Activated effector memory CD4-positive, alpha-beta T cell treated with Interleukin-2 at 50 U/mL for 16 hours (primary cell): ENCODE measurements around the gene SCN3B.
"Not testable (repeated sequence)": the region's sequence is repeated elsewhere in the genome, so short reads cannot be mapped to it uniquely, and the experiment has no call there.

Experiments used
- DNase-seq: peaks from one replicate; pipeline ENCODE4 v3.0.0-alpha.2; 2020

The SCN3B gene, protein sequence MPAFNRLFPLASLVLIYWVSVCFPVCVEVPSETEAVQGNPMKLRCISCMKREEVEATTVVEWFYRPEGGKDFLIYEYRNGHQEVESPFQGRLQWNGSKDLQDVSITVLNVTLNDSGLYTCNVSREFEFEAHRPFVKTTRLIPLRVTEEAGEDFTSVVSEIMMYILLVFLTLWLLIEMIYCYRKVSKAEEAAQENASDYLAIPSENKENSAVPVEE

DNA sequence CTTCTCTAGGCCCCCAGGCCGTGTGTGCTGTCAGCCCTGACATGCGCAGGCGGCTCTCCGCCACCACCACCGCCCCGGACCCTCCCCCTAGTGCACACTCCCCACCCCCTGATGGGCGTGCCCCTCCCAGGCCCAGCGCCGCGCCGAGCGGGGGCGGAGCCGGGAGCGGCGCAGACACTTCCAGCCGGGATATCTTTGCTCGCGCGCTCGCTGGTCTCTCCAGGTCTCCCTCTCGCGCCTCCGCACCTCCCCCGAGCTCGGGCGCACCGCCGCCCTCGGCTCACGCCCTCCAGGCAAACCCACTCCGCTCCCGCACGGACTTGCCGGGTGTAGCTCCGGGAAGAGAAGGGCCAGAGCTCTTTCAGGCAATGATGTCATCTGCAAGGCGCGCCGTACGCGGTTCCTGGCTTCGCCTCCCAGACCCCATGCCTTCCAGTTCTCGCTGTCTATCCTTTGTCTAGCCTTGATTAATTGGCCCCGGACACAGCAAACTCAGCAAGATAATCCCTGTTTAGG is at the start of gene SCN3B:
TSS of gene SCN3B (minus strand) at position 59 of the 516 bp plus-strand sequence. CDS start 823 bp downstream, outside the sequence.
- DNase-seq = no peak

DNA sequence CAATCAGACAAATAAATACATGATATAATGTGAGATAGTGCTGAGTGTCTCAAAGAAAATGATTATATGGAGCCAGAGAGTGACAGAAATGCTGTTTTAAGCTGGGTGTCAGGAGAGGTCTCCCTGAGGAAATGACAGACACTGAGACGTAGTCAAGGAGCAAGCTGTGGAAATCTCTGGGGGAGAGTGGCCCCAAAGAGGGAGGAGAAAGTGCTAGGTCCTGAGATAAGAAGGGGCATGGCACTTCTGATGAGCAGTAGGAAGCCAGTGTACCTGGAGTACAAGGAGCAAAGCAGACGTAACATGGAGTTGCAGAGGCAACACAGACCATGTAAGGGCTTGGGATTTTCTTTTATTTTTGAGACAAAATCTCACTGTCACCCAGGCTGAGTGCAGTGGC is 48.3 kb upstream of the SCN3B start:
- DNase-seq = no peak

DNA sequence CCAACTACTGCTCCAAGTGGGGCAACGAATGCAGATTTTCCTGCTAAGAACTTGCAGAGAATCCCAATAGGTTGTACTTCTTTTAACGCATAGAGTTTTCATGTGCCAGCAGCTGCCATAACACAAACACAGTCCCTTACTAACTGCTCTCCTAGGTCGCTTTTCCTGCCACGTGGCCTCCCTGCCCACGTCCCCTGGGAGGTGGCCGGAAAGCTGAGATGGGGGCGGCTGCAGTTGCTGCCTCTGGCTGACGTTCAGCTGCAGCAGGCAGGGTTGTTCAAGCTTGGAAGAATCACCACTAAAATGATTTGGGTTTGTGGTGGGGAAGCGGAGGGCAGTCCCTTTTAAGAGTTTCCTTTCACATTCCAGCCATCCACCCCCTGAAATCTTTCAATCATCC is 47.7 kb upstream of the SCN3B start:
- no peak for DNase-seq

DNA sequence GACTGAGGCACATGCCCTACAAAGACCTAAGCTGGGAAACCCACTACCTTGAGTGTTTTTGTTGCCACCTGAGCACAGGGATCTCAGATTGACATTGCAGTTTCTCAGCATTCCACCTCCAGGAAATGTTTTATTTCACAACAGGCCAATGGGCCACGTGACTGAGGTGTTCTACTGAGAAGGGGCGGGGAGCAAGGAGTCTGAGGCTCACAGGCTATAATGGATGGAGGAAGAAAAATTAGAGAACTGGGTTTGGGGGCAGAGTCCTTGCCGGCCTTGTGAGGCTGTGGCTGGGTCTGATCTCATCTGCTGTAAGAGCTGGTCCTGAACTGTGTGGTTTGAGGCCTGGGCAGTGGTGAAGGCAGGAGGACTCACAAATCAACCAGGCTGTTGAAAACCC is 46.3 kb upstream of the SCN3B start:
- DNase-seq = no peak

DNA sequence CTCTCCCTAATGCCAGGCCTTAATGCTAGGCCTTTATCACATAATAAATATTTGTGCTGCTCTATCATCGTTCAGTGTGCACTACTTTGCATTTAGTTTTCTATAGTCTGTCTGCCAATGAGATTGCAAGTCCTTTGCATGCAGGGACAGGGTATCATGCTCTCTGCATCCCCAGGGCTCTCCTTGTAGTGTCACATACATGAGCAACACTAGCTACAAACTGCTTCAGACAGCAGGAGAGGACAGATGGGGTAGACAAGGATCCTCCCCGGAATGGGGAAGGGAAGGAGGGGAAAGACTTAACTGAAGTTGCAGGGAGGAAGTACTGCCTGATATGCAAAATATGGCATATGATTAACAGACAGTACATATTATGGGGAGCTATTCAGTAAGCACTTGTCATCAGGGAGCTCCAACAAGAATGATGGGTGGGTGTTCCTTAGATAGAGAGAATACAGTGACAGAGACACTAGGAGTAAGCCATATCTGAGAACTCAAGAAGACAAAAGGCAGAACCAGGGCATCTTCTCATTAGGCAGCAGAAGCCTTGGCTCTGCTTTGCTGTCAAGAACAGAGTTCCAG is 44.2 kb upstream of the SCN3B start:
- no peak for DNase-seq

DNA sequence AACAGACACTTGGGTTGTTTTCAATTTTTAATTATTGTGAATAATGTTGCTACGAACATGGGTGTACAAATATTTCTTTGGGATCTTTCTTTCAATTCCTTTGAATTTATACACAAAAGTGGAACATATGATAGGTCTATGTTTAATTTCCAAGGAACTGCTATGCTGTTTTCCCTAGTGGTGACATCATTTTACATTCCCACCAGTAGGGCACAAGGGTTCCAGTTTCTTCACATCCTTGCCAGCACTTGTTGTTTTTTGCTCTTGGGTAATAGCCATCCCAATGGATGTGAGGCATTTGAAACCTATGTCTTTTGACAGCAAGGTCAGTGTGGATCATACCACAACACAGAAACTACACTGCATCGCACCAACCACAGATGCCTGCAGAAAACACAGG is 41.8 kb upstream of the SCN3B start:
- DNase-seq = no peak

DNA sequence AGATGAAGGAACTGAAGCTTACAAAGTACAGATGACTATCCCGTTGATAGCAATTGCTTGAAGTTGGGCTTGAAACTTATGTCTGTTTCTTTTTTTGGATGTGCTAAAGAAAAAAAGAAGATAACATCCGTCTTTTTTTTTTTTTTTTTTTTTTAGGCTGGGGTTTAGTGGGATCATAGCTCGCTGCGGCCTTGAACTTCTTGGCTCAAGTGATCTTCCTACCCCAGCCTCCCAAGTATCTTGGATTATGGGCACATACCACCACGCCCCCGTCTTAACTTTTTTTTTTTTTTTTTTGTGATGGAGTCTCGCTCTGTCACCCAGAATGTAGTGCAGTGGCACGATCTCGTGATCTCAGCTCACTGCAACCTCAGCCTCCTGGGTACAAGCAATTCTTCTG is 40.8 kb upstream of the SCN3B start:
- no peak for DNase-seq

DNA sequence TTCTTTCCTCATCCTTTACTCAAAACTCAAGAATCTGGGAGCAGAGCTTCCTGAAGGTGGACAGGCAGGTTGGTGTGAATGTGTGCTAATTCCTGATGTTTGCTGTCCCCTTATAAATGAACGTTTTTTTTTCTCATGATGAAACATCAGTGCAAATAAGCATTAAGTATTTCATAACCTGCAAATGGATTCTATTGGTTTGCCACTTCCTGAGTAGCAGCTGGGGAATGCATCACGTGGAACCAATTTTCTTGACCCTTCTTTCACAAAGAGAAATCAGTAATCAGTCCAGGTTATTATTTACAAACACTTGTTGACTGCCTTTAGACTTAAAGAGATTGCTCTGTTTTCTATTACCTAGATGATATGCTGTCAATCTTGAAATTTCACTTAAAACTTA is 40.1 kb upstream of the SCN3B start:
- DNase-seq = no peak

DNA sequence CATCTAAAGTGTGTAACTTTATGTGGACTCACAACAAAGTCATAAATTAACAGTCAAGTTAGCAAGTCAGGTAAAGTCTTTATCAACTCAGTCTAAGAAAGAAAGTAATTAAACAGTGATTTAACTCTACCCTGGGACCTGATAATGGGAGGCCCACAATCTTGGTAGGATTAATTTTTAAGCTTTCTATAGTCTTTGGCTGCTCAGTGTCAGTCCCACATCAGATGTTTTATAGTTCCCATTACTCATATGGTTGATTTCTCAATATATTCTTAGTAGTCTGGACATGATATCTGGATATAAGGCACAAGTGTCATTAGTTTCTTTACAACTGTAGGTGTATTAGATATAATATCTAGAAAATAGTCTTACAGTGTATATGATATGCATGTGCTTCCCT is 38.5 kb upstream of the SCN3B start:
- no peak for DNase-seq

DNA sequence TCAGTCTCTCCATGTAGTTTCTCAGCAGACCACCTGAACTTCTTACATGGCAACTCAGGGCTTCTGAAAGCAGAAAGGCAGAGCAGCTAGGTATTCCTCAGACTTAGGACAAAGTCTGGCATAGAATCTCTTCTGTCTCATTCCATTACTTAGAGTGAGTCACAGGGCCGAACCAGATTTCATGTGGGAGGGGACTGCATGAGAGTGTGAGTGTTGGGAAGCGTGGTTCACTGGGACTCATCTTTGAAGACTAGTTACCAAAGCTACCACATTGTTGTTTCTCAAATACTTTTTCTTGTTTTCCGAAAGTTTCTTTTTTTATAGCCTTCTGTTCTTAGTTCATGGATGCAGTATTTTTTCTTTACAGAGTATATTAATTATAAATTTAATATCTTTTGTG is 36.1 kb upstream of the SCN3B start:
- no peak for DNase-seq

DNA sequence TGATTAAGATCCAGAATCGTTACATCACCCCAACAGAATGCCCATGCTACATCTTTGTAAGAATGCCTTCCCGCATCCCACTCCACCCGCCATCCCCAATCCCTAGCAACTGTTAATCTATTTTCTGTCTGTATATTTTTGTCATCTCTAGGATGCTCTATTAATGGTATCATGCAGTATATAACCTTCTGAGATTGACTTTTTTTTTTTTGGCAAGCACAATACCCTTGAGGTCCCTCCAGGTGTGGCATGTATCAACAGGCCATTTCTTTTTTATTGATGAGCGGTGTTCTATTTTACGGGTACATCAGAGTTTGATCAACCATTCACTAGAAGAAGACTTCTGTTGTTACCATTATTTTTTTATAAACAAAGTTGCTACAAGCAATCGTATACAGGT is 30.2 kb upstream of the SCN3B start:
- DNase-seq = no peak

DNA sequence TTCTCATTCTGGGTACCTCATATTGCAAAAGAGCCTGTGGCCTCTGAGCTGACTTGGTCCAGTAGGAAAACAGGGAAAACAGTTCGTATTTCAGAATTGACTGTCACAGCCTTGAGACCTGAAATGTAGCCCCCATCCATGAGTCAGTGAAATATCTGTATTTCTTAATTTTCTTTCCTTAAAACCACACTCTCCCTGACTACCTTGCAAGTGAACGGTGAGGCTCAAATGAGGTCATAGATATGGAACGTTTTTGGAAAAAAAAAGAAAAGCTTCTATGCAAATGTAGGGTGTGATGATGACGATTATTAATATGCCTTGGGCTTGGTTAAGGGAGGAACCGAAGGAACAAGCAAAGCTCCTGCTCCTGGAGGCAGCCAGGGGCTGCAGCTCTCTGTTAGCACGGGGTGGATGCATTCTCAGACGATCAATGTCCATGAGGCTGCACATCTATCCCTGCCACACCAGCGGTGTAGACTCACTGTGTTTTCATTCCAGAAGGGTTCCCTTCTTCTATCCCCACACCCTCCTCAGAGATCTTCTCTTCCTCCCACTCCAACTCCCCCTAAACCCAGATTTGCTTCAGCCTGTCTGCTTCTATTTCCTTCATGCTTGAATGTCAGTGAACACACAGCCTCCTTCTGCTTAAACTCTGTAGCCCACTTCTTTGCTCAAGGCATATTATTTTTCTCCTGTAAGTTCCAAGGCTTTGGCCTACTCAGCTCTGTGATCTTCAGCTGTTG is 29.2 kb upstream of the SCN3B start:
- DNase-seq = no peak

DNA sequence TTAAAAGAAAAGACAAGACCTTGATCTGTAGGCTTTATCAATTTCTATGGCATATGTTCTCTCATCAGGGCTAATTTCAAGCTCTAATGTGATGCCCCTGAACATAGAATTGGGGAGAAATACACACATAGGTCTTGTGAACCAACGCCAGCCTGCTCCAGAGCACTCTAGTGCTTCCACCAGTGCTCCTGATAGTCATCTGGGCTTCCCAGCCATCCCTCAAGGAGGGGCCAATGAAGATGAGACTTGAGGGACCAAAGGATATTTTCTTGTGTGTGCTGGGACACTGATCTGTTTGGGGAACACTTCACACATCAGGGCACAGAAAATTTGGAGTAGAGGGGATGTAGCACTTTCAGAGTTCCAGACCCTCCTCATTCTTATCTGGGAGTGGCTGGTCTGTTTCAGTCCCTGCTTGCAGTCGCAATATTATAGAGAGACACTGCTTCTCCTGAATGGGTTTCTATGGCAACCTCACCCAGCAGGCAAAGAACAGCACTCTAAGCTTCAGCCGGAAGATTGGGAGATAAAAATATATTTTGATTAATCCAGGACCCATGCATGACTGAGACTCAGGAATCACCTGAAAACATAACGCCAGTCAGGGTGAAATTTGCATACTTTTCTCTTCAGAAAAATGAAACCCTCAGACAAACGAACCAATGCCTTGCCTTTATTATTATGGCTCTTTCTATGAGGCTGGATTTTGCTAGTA is 28.4 kb upstream of the SCN3B start:
- no peak for DNase-seq

DNA sequence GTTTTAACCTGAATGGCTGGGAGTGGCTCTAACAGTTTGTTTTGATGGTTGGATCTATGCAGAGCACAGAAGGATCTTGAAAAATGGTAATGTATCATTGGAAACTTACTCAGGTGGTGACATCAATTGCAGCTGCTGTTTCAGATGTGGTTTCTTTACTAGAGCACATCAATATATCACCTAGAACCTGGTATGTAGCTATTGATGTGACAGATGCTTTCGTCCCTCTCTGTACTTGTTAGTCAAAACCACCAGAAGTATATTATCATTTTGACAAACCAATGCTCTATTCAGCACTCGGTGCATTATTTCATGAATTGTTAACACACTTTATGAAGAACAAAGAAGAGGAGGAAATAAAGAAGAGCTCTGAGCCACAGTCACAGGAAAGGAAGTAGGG is 26.6 kb upstream of the SCN3B start:
- DNase-seq = no peak

DNA sequence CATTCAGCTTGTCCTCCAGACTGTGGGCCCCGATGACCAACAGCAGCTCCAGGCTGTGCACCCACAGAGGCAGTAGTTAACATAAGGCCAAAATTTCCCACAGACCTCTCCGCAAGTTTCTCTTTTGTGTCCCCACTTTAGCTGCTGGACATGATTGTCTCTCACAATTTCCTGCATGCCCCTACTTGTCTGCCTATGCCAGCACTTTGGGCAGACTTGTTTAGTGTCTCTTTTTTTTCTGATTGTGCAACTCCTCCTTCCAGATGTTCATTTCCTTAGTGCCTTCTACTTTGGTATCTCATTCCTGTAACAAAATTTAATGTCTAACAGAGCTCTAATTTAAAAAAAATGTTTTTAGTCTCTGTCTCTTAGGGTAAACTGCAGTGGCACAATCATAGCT is 23.8 kb upstream of the SCN3B start:
- DNase-seq = no peak

DNA sequence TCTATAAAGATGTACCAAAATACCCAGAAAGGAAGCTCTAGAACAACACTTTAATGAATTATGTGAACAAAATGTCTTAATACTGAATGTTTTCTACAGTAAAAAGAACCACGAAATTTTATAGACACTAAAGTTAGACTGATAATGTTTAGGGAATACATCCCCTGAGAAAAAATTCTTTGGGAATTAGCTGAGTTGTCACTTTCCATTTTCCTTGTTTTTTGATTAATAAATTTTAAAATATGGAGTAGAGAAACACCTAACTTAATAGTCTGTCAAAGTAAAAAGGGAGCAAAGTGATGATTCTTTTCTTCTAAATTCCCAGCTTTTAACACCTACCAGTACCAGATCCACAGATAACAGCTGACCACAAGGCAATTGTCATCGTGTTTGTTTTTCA is 23.1 kb upstream of the SCN3B start:
- no peak for DNase-seq

DNA sequence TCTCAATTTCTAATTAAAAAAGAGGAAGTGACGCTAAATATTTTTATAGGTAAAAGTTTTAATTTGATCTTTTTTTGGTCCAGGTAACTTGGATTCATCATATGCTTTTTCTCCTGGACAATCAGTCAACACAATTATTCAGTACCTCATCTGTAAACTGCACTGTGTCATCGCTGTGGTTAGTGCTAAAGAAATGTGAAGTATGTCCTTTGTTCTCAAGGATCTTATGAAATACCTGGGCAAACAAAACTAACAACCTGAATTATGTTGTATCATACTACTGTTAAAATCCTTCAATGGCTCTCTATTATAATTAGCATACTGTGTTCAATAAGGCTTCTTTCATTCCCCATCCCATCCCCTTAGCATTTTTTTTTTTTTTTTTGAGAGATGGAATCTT is 19.9 kb upstream of the SCN3B start:
- DNase-seq = no peak

DNA sequence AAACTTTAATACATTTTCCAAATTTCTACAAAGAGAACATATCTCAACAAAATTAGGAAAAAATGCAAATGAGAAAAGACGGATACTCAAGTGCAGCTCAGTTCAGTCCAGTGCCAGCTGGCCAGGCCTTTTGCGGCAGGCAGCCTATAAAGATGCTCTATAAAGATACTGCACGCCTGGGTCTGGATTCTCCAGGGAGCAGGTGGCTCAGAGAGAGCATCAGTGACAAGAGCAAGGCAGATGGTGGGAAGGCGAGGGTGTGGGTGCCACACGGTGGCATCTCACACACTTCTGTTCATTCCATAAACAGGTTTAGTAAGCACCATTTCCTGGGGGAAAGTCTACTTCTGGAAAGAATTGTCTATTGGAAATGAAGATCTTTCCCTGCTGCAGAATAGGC is 18.1 kb upstream of the SCN3B start:
- no peak for DNase-seq

DNA sequence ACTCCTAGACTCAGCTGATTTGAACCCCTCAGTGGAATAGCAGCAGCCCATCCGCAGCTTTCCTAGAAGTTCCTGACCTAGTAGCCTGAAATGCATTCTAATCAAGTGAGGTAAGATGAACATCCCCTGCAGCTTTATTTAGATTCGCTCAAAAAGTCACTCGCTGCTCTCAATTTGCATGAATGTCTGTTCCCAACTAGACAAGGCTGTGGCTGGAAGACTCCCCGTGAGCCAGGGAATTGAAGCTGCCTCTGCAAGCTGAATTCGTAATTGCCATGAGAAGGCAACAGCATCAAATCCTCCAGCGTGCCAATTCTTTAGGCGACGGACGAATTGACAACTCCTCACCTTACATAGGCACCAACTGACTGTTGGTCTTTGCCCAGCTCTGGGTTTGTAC is 17.1 kb upstream of the SCN3B start:
- no peak for DNase-seq

DNA sequence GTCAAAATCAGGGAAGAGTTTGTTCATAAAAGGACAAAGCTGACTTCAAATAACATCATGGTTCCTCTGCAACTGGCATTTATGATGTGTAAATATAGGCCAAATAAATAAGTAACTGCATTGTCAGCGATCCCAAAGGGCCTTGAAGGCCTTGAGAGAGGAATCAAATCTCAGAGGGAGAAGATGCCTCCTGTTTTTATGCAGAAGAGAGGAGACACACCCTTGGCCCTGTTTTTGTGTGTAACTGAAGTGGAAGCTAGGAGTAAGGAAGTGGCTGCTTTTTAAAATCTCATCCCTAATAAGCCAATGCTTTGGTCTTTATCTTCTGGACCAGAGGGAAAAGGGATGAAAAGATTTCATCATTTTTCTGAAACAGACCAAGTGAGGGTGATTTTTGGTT is 15.7 kb upstream of the SCN3B start:
- no peak for DNase-seq

DNA sequence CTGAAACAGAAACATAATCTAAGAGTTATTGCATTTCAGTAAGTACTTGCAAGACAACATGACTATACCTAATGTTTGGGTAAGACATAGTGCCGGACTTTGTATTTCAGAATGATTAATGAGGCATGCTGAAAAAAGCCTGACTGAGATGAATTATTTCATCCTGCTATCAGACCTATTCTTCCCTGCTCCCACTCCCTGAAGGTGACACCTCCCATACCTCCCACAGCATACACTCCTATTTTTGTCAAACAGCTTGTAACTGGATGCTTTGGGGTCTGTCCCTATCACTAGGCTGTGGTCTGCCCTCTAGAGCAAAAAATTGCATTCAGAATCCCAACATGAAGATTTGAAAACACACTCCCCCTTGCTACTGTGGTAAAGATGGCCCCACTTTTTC is 10.9 kb upstream of the SCN3B start:
- no peak for DNase-seq

DNA sequence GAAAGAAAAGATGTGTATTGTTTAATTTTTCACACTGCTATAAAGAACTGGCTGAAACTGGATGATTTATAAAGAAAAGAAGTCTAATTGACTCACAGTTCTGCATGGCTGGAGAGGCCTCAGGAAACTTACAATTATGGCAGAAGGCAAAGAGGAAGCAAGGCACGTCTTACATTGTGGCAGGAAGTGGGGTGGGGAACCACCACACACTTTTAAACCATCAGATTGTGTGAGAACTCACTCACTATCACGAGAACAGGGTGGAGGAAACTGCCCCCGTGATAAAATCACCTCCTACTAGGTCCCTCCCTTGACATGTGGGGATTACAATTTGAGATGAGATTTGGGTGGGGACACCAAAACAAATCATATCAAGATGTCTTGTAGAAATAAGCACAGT is 5.5 kb upstream of the SCN3B start:
- DNase-seq = not testable (repeated sequence)

DNA sequence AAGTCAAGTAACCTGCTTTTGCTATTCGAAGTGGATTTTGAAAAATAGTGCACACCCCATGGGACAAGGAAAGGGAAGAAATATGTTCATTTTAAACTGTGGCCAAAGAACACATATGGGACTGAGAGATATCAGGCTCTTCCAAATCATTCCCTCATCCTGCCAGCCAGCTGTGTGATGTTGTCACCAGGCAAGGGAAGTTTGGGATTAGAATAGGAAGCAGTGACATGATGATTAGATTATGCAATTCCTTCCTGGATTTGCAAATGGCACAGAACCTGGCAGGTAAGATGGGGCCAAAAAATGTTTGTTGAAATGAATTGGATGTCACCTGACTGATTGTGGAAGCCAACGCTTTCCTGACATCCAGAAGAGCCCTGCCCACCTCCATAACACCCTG is 4.9 kb upstream of the SCN3B start:
- no peak for DNase-seq
